Sigmoid colon (tissue), 7 donors: Measurements from ENCODE around the gene NDUFS1. TPM values are rescaled to one million over a fixed set of nuclear protein-coding genes. Genes with fewer than 3 reads are reported as not detected.
"Not testable (repeated sequence)": the region's sequence is repeated elsewhere in the genome, so short reads cannot be mapped to it uniquely, and the experiment has no call there.

ENCODE experiments used
- DNase-seq: peaks from one replicate; pipeline ENCODE4 v3.0.0-alpha.2; 2019
- H3K27ac ChIP-seq, 4 donors: fragments of 200-600 bp; sonication (generic); one replicate each; pipeline ENCODE4 v1.5.1; 2016 to 2019; ENCODE audit warnings: mild to moderate bottlenecking in 1 of 4
- H3K27me3 ChIP-seq, 3 donors: fragments of 200-600 bp; sonication (generic); one replicate each; pipeline ENCODE4 v1.5.1; 2019; ENCODE audit warnings: mild to moderate bottlenecking in 1 of 3
- H3K36me3 ChIP-seq, 4 donors: fragments of 200-600 bp; sonication (generic); one replicate each; pipeline ENCODE4 v1.5.1; 2016 to 2019
- H3K4me1 ChIP-seq, 4 donors: fragments of 200-600 bp; sonication (generic); one replicate each; pipeline ENCODE4 v1.5.1; 2017 to 2019
- H3K4me3 ChIP-seq, 4 donors: fragments of 200-600 bp; sonication (generic); one replicate each; pipeline ENCODE4 v1.5.1; 2017 to 2019; ENCODE audit warnings: mild to moderate bottlenecking in 2 of 4, moderate library complexity in 1 of 4
- H3K9me3 ChIP-seq, 4 donors: fragments of 200-600 bp in 3 of 4; sonication (generic) in 3 of 4; one replicate each; pipeline versions ENCODE4 v1.5.1 to v1.6.1; 2013 to 2019
- EP300 ChIP-seq, 4 donors: sonication (generic); formaldehyde crosslinking; IDR thresholded peaks; one replicate each; pipeline ENCODE4 v1.6.1; 2017; ENCODE audit warnings: antibody characterized with exemption in 4 of 4
- POLR2A ChIP-seq, 2 donors: fragments of 450-650 bp; IDR thresholded peaks; one replicate each; pipeline ENCODE4 v1.6.1; 2016; ENCODE audit warnings: antibody characterized with exemption in 2 of 2, mild to moderate bottlenecking in 2 of 2, moderate library complexity in 2 of 2
- POLR2AphosphoS5 ChIP-seq, 4 donors: sonication (generic); formaldehyde crosslinking; IDR thresholded peaks; one replicate each; pipeline ENCODE4 v1.6.1; 2017; ENCODE audit warnings: antibody characterized with exemption in 4 of 4
- WGBS, 2 donors: extraction: QIAGEN DNeasy Blood & Tissue Kit; methylation state at CpG; one replicate each; pipeline ENCODE4 v1.1.7; 2013; 5-methylcytosine and 5-hydroxymethylcytosine counted together
- intact Hi-C: fragments of 100-400 bp; cut with DNase I; formaldehyde crosslinking; loops from one replicate; pipeline ENCODE4 v1.15.1; 2023
- polyA plus RNA-seq, 3 donors: library from polyadenylated mRNA; stranded (reverse); fragments of 200-250 nt; gene quantifications; one replicate each; pipeline ENCODE4 v1.2.3, GENCODE V29; 2013
- total RNA-seq, 4 donors: library from RNA; depleted of rRNA; stranded (reverse); fragments of >200 nt; gene quantifications; one replicate each; pipeline ENCODE4 v1.1.0, GENCODE V29; 2016
- TF ChIP-seq, protein P1 (sequence below), 4 experiments: fragments of 450-650 bp in 3 of 4; fragments of 200-600 bp in 1 of 4; IDR thresholded peaks; one replicate each; pipeline ENCODE4 v1.5.1; 2016 to 2019; ENCODE audit warnings: antibody characterized with exemption in 4 of 4, mild to moderate bottlenecking in 3 of 4, moderate library complexity in 2 of 4
- donor health status: healthy with polysubstance abuse.
- donor health status: Bipolar disorder and iron deficiency.
- donor health status: healthy.

The NDUFS1 gene
- total RNA-seq (100 to 1,000 TPM in 2 of 4 donors, 10 to 100 TPM in 2; 69.5 to 109 (median 97.1) TPM), polyA plus RNA-seq (10 to 100 TPM; 46.6 to 66.6 (median 48.6) TPM)

DNA sequence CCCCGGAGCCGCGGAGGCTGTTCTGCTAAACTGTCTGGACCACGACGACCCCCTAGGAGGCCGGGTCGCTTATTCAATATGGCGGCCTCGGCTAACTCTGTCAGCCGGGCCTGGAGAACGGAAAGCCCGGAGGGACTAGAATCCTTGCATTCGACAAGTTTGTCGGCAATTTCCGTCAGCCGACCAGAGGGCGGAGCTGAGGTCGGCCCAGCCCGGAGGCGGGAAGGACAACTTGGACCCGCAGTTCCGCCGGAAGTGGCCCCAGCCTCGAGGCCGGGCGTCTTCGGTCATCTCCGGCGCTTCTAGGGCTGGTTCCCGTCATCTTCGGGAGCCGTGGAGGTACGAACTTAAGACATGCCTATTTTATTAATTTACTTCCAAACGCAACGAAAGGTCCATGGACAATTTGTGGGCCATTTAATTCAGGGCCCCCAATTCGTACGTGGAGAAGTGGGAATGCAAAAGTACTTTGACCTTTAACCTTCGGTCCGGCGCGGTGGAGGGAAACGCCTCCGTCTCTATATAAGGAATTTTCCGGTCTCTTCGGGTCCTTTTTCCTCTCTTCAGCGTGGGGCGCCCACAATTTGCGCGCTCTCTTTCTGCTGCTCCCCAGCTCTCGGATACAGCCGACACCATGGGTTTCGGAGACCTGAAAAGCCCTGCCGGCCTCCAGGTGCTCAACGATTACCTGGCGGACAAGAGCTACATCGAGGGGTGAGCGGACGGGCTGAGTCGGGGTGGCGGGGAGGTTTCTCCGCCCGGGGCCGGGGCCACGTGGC lies at the start of gene NDUFS1, which contains the start of gene EEF1B2:
Gene NDUFS1 (minus strand): TSS at position 99 of the 779 bp plus-strand sequence. CDS start 5,766 bp downstream, outside the sequence.
Gene EEF1B2 (plus strand): TSS at position 550 of the 779 bp plus-strand sequence. CDS start 85 bp downstream, at position 635.
- TF ChIP-seq, protein P1, sequence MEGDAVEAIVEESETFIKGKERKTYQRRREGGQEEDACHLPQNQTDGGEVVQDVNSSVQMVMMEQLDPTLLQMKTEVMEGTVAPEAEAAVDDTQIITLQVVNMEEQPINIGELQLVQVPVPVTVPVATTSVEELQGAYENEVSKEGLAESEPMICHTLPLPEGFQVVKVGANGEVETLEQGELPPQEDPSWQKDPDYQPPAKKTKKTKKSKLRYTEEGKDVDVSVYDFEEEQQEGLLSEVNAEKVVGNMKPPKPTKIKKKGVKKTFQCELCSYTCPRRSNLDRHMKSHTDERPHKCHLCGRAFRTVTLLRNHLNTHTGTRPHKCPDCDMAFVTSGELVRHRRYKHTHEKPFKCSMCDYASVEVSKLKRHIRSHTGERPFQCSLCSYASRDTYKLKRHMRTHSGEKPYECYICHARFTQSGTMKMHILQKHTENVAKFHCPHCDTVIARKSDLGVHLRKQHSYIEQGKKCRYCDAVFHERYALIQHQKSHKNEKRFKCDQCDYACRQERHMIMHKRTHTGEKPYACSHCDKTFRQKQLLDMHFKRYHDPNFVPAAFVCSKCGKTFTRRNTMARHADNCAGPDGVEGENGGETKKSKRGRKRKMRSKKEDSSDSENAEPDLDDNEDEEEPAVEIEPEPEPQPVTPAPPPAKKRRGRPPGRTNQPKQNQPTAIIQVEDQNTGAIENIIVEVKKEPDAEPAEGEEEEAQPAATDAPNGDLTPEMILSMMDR (IDR thresholded peaks at IDR 0.05) = no peak
- TF ChIP-seq EP300 (IDR thresholded peaks at IDR 0.05) (peak in 2 of 4 donors; percentile 35 to 40), POLR2AphosphoS5 (IDR thresholded peaks at IDR 0.05) (peak; percentile 57 to 91 (median 82)), POLR2A (IDR thresholded peaks at IDR 0.05) (peak; percentile 35 to 47)
- 0% methylated on average over 64 of the region's 64 CpGs for WGBS, 2 donors
- H3K36me3 ChIP-seq = peaks cover 0 to 33% (median 21%) of the 10 kb centered on the region in 4 donors
- DNase-seq = peak; percentile 98
- H3K4me1 ChIP-seq = peaks cover 0 to 37% (median 33%) of the 10 kb centered on the region in 4 donors
- intact Hi-C loops = loop anchor here (2.0 to 5.0 kb wide), 2 partner anchors 72 to 113 kb away; partner anchors contain the start of gene INO80D
- H3K9me3 ChIP-seq = no peaks in the 10 kb centered on the region
- peak within 1 kb of the TSS; percentile 90 to 97 (median 96) for H3K27ac ChIP-seq
- H3K4me3 ChIP-seq = peak within 1 kb of the TSS; percentile 75 to 94 (median 92)
- no peaks in the 10 kb centered on the region for H3K27me3 ChIP-seq

DNA sequence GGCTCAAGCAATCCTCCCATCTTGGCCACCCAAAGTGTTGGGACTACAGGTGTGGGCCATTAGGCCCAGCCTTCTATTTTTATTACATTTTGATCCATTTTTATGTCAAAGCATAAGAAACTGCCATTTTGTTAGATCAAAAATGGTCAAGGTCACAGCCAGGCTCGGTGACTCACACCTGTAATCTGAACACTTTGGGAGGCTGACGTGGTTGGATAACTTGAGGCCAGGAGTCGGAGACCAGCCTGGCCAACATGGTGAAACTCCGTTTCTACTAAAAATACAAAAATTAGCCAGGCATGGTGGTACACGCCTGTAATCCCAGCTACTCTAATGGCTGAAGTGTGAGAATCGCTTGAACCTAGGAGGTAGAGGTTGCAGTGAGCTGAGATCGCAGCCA lies 49.7 kb upstream of the NDUFS1 start:
- H3K4me3 ChIP-seq = no peak overlapping the region
- no peaks in the 10 kb centered on the region for H3K36me3 ChIP-seq
- no peak for DNase-seq
- TF ChIP-seq POLR2A (IDR thresholded peaks at IDR 0.05) = no peak
- no peak for TF ChIP-seq POLR2AphosphoS5 (IDR thresholded peaks at IDR 0.05)
- 91 to 92% methylated on average over 7 of the region's 7 CpGs for WGBS, 2 donors
- peaks cover 0 to 10% (median 4%) of the 10 kb centered on the region in 4 donors for H3K4me1 ChIP-seq
- H3K9me3 ChIP-seq = no peaks in the 10 kb centered on the region
- no peaks in the 10 kb centered on the region for H3K27me3 ChIP-seq
- intact Hi-C loops = no loop called here
- no peak overlapping the region for H3K27ac ChIP-seq

DNA sequence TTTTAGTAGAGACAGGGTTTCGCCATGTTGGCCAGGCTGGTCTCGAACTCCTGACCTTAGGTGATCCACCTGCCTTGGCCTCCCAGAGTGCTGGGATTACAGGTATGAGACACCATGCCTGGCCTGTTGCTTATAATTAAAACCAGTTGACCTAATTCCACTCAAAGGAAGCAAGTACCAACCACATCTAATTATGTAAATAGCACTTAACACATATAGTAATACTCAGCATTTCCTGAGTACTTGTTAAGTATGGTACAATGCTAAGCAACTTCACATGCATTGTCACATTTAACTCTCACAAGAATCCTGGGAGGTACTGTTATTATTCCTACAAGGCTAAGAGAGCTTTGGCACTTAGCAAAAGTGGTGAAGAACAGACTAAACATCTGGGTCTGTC lies 48.1 kb upstream of the NDUFS1 start:
- intact Hi-C loops, DNase-seq: not testable (repeated sequence)
- 93 to 100% methylated on average over 2 of the region's 2 CpGs for WGBS, 2 donors

GRCh38 chr2:206204710-206205109 lies 45.5 kb upstream of the NDUFS1 start:
- Histone ChIP-seq H3K9me3 (no peaks in the 10 kb centered on the region), H3K27ac (no peak overlapping the region), H3K4me1 (no peaks in the 10 kb centered on the region), H3K36me3 (no peaks in the 10 kb centered on the region), H3K27me3 (no peaks in the 10 kb centered on the region), H3K4me3 (no peak overlapping the region)
- WGBS, 2 donors = 65 to 75% methylated on average over 3 of the region's 3 CpGs
- no peak for DNase-seq
- TF ChIP-seq POLR2AphosphoS5 (IDR thresholded peaks at IDR 0.05) (no peak), POLR2A (IDR thresholded peaks at IDR 0.05) (no peak), EP300 (IDR thresholded peaks at IDR 0.05) (no peak)
- TF ChIP-seq, protein P1 (IDR thresholded peaks at IDR 0.05) = no peak
- intact Hi-C loops = no loop called here

More for the DNA sequence above, 48.1 kb upstream of the NDUFS1 start:
- not testable (repeated sequence) for H3K4me3 ChIP-seq, H3K36me3 ChIP-seq, H3K4me1 ChIP-seq, H3K27ac ChIP-seq, H3K27me3 ChIP-seq, H3K9me3 ChIP-seq

DNA sequence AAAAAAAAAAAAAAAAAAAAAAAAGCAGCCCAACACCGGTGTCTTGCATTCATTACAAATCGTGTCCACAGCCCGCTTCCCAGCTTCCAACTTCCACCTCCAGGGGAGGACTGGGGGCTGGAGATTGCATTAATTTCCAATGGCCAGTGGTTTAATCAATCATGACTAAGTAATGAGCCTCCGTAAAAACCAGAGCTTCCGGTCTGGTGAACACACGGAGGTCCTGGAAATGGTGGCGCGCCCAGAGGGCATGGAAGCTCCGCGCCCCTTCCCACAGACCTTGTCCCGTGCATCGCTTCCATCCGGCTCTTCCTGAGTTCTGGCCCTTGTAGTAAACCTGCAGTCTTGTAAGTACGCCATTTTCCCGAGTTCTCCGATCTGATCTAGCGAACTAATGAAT lies 44.1 kb upstream of the NDUFS1 start:
- Histone ChIP-seq H3K9me3 (no peaks in the 10 kb centered on the region), H3K36me3 (no peaks in the 10 kb centered on the region)
- intact Hi-C loops = no loop called here

More for the DNA sequence above, 44.1 kb upstream of the NDUFS1 start:
- no peak overlapping the region for H3K4me3 ChIP-seq
- WGBS, 2 donors = 96% methylated on average over 17 of the region's 17 CpGs
- TF ChIP-seq POLR2A (IDR thresholded peaks at IDR 0.05) = no peak
- TF ChIP-seq, protein P1 (IDR thresholded peaks at IDR 0.05) = no peak
- H3K27ac ChIP-seq = no peak overlapping the region
- H3K27me3 ChIP-seq = no peaks in the 10 kb centered on the region
- DNase-seq = no peak
- H3K4me1 ChIP-seq = no peaks in the 10 kb centered on the region
